Heart right ventricle (tissue), 16 donors: ENCODE measurements around the gene C20orf202. TPM values are rescaled to one million over a fixed set of nuclear protein-coding genes. Genes with fewer than 3 reads are reported as not detected.

Source experiments
- ATAC-seq, 8 donors: fragments of 200-7000 bp; cut with Tn5 transposase; one replicate each; pipeline ENCODE4 v1.9.1; 2020; ENCODE audit warnings: mild to moderate bottlenecking in 8 of 8, moderate library complexity in 8 of 8, moderate number of reproducible peaks in 1 of 8
- DNase-seq, 2 donors: peaks; one replicate each; pipeline ENCODE4 v3.0.0-alpha.2; 2020
- H3K27ac ChIP-seq, 10 donors: fragments of 200-600 bp; sonication (generic) in 2 of 10; one replicate each; pipeline versions ENCODE4 v1.5.0 to v1.8.0; 2020 to 2022; ENCODE audit warnings: mild to moderate bottlenecking in 3 of 10
- H3K27me3 ChIP-seq, 7 donors: fragments of 200-600 bp; one replicate each; pipeline ENCODE4 v1.8.0; 2021 to 2022; ENCODE audit warnings: mild to moderate bottlenecking in 2 of 7
- H3K36me3 ChIP-seq, 9 donors: fragments of 200-600 bp; sonication (generic) in 1 of 9; one replicate each; pipeline versions ENCODE4 v1.5.0 to v1.8.0; 2020 to 2022; ENCODE audit warnings: mild to moderate bottlenecking in 2 of 9
- H3K4me1 ChIP-seq, 9 donors: fragments of 200-600 bp; sonication (generic) in 1 of 9; one replicate each; pipeline versions ENCODE4 v1.5.0 to v1.8.0; 2020 to 2022; ENCODE audit warnings: mild to moderate bottlenecking in 4 of 9
- H3K4me3 ChIP-seq, 10 donors: fragments of 200-600 bp; sonication (generic) in 2 of 10; one replicate each; pipeline versions ENCODE4 v1.5.0 to v1.8.0; 2020 to 2022; ENCODE audit warnings: mild to moderate bottlenecking in 7 of 10, moderate library complexity in 2 of 10
- H3K9me3 ChIP-seq, 11 donors: fragments of 200-600 bp in 10 of 11; sonication (generic) in 2 of 11; one replicate each; pipeline versions ENCODE4 v1.5.0 to v1.8.0; 2013 to 2022; ENCODE audit warnings: mild to moderate bottlenecking in 2 of 11, control low read depth in 1 of 11, moderate library complexity in 1 of 11
- WGBS, 2 donors: extraction: QIAGEN DNeasy Blood & Tissue Kit; methylation state at CpG; one replicate each; pipeline ENCODE4 v1.1.7; 2013; ENCODE audit warnings: inconsistent platforms in 1 of 2; 5-methylcytosine and 5-hydroxymethylcytosine counted together
- intact Hi-C, 10 donors: fragments of 100-400 bp; cut with DNase I; formaldehyde crosslinking; loops; one replicate each; pipeline versions ENCODE4 v1.11.1 to v1.14.2; 2022
- polyA plus RNA-seq, 2 donors: library from polyadenylated mRNA; stranded (reverse); fragments of 200-250 nt; gene quantifications; one replicate each; pipeline ENCODE4 v1.2.3, GENCODE V29; 2013
- total RNA-seq, 10 donors: library from RNA; stranded (reverse); fragmentation: NEBNext Ultra II Directional in 3 of 10; extraction: Animal tissue kit (Norgen Biotek cat#: 25700) in 3 of 10; gene quantifications; one replicate each; pipeline versions ENCODE4 v1.2.1 to v1.2.4, GENCODE V29; 2021 to 2023
- TF ChIP-seq, protein P1 (sequence below), 9 donors: fragments of 200-600 bp; sonication (generic) in 2 of 9; IDR thresholded peaks; one replicate each; pipeline versions ENCODE4 v1.5.0 to v1.8.0; 2021 to 2022; ENCODE audit warnings: antibody characterized with exemption in 9 of 9, mild to moderate bottlenecking in 5 of 9, moderate library complexity in 1 of 9
- donor health status: Arrhythmogenic right ventricular cardiomyopathy.
- donor health status: ischemic (EF 13 %, LVEDD 7.1; RV severe dilation, severe dysfunction).
- donor health status: healthy with polysubstance abuse.
- donor health status: DM: no; HTN: yes; CAD: no.
- donor health status: DM: no; HTN: no; CAD: no.
- donor health status: ischemic (EF 25% LVEDD 6.9; RV normal size, moderate dysfunction).
- donor health status: ischemic (EF 25% LVEDD 5.7; RV mildly dilated, moderate dysfunction).
- donor health status: healthy.
- donor health status: DM: yes; HTN: yes; CAD: no.
- donor health status: Ischemic cardiomyopathy.
- donor health status: ischemic (EF 35%, LVEDD 5.7; RV mildly dilated, moderate dysfunction).
- donor health status: nonischemic (EF 11% LVEDD 7.7; RV severe dilation, severe dysfunction).
- donor health status: DM: yes; HTN: yes; CAD: no.
- donor health status: PGD.
- donor health status: ischemic (EF 29% LVEDD 5.4; RV normal size, mild dysfunction).
- donor health status: nonischemic (EF 23%, LVEDD 6.1; RV moderate dilation, normal function).

Gene C20orf202
- total and polyA plus RNA-seq, 12 donors: 0.18 to 0.90 (median 0.38) TPM; not detected in 4

DNA sequence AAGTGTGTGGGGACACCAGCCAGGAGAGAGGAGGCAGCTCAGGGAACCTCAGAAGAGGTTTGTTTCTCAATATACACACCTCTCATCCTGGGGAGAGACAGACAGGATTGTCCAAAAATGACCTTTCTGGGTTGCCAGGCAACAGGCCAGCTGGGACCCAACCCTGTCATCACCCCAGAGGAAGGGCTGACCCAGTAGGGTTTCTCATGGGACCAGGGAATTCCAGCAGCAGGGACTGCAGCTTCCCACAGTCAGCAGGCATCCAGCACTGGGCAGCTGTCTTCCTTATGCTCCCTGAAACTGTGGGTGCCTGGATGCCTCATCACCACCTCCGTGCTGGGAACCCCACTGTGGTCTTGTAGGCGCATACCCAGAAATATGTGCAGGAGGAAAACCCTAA, 1.3 kb downstream of the C20orf202 start:
- TF ChIP-seq, protein P1, sequence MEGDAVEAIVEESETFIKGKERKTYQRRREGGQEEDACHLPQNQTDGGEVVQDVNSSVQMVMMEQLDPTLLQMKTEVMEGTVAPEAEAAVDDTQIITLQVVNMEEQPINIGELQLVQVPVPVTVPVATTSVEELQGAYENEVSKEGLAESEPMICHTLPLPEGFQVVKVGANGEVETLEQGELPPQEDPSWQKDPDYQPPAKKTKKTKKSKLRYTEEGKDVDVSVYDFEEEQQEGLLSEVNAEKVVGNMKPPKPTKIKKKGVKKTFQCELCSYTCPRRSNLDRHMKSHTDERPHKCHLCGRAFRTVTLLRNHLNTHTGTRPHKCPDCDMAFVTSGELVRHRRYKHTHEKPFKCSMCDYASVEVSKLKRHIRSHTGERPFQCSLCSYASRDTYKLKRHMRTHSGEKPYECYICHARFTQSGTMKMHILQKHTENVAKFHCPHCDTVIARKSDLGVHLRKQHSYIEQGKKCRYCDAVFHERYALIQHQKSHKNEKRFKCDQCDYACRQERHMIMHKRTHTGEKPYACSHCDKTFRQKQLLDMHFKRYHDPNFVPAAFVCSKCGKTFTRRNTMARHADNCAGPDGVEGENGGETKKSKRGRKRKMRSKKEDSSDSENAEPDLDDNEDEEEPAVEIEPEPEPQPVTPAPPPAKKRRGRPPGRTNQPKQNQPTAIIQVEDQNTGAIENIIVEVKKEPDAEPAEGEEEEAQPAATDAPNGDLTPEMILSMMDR (IDR thresholded peaks at IDR 0.05): no peak
- peak; percentile 41 to 62 for DNase-seq
- intact Hi-C loops: loop anchor here in 1 of 10 donors (2.0 kb wide), 1 partner anchor 18 kb away; no protein-coding TSS in a partner anchor
- H3K4me3 ChIP-seq: no peak overlapping the region
- WGBS, 2 donors: 76% methylated on average over 2 of the region's 2 CpGs
- no peaks in the 10 kb centered on the region for H3K9me3 ChIP-seq
- H3K27me3 ChIP-seq: peaks cover 0 to 2% (median 0%) of the 10 kb centered on the region in 7 donors
- peaks cover 0 to 34% (median 0%) of the 10 kb centered on the region in 9 donors for H3K4me1 ChIP-seq
- H3K27ac ChIP-seq: peak overlapping the region in 5 of 10 donors; percentile 34 to 55 (median 39)
- ATAC-seq: peak in 7 of 8 donors; percentile 56 to 80 (median 69)
- no peaks in the 10 kb centered on the region for H3K36me3 ChIP-seq

DNA sequence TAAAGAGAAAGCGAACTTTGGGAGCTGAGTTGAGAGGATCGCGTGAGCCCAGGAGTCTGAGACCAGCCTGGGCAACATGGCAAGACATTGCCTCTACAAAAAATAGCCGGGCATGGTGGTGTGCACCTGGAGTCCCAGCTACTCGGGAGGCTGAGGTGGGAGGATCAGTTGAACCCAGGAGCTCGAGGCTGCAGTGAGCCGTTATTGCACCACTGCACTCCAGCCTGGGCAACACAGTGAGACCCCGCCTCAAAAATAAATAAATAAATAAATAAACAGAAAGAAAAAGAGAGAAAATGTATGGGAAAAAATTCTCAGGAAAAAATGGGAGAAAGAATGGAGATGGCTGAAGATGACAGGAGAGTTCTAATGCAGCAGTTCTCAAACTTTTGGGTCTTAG, 2.5 kb downstream of the C20orf202 start:
- no peak overlapping the region for H3K4me3 ChIP-seq
- no peaks in the 10 kb centered on the region for H3K36me3 ChIP-seq
- peaks cover 0 to 34% (median 0%) of the 10 kb centered on the region in 9 donors for H3K4me1 ChIP-seq
- TF ChIP-seq, protein P1 (IDR thresholded peaks at IDR 0.05): no peak
- H3K9me3 ChIP-seq: no peaks in the 10 kb centered on the region
- ATAC-seq (no peak), DNase-seq (no peak)
- peaks cover 0 to 2% (median 0%) of the 10 kb centered on the region in 7 donors for H3K27me3 ChIP-seq
- intact Hi-C loops: loop anchor here in 1 of 10 donors (2.0 kb wide), 1 partner anchor 19 kb away; no protein-coding TSS in a partner anchor
- H3K27ac ChIP-seq: peak overlapping the region in 5 of 10 donors; percentile 2 to 55 (median 33)
- 94% methylated on average over 8 of the region's 8 CpGs for WGBS, 2 donors

DNA sequence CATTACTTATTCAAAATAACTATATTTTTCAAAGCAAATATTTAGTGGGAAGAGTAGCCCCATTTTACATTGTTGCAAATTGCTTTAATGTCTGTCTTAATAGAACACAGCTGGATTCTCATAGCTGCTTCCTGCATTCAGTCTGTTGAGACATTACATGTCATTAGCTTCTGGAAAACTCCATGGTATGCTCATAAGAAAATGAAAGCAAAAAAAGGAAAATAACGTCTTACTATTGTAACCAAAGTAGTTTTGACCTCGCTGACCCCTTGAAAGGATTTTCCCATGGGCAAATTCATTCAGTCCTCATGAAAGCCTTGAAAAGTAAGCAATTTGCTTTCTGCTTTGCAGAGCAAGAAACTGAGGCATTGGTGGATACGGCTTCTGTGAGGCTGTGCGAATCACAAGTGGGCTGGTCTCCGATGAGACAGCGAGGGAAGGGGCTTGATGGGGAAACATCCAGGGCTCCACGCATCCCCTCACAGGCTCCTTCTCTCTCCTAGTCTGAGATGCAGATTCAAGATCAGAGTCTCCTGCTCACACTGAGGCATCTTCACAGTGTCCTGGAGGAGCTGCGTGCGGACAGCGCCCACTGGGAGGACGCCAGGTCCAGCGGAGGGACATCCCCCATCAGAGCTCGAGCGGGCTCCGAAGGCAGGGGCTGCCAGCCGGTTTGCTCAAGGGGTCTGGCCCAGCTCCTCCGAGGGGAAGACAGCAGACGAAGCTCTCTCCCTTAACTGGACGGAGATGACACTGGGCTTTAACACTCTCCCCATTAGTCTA, 3.3 kb downstream of the C20orf202 start:
- Histone ChIP-seq H3K9me3 (no peaks in the 10 kb centered on the region), H3K36me3 (no peaks in the 10 kb centered on the region), H3K27me3 (peaks cover 0 to 2% (median 0%) of the 10 kb centered on the region in 7 donors), H3K4me1 (peaks cover 0 to 34% (median 0%) of the 10 kb centered on the region in 9 donors), H3K4me3 (peak overlapping the region in 3 of 10 donors; percentile 7 to 18 (median 14)), H3K27ac (peak overlapping the region in 6 of 10 donors; percentile 20 to 62 (median 36))
- ATAC-seq (peak in 4 of 8 donors; percentile 22 to 53 (median 34)), DNase-seq (no peak)
- TF ChIP-seq, protein P1 (IDR thresholded peaks at IDR 0.05): no peak
- 68 to 72% methylated on average over 19 of the region's 19 CpGs for WGBS, 2 donors
- intact Hi-C loops: no loop called here

DNA sequence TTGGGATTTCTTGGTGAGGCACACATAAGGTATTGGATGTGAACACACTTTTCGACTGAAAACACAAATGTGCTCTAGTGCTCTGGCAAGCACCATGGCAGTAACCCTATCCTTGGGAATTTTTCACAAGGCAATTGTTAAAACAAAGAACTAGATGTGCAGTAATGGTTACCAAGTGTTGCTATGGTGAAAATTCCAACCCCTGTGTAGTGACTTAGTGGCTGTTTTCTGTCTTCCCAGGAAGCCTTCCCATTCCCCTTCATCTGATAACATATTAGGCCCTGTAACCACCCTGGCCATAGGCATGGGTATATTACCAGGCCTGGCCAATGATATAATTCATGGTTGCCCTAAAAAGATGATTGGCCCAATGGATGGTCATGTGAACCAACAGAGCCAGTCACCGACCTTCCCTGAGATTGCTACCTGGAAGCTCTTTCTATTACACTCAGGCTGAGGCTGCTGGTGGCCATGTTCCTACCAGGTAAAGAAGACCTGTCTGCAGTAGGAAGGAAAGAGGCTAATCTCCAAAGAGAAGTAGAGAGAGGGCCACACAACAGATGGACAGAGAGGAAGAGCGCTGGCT, 4.1 kb downstream of the C20orf202 start:
- H3K27me3 ChIP-seq: peaks cover 0 to 4% (median 0%) of the 10 kb centered on the region in 7 donors
- peaks cover 0 to 32% (median 0%) of the 10 kb centered on the region in 9 donors for H3K4me1 ChIP-seq
- DNase-seq: no peak
- peak overlapping the region in 3 of 10 donors; percentile 34 to 62 (median 46) for H3K27ac ChIP-seq
- no peak overlapping the region for H3K4me3 ChIP-seq
- 86 to 95% methylated on average over 3 of the region's 3 CpGs for WGBS, 2 donors
- TF ChIP-seq, protein P1 (IDR thresholded peaks at IDR 0.05): no peak
- H3K9me3 ChIP-seq: no peaks in the 10 kb centered on the region
- intact Hi-C loops: no loop called here
- H3K36me3 ChIP-seq: no peaks in the 10 kb centered on the region
- ATAC-seq: no peak
